HUDEP-2 (cell line): ENCODE measurements around the gene CREB3L4.

Experiments used
- DNase-seq, 76 experiments: peaks; one replicate each; lab custom pipeline; 2025; ENCODE audit not compliant: unreplicated experiment in 76 of 76; lab: John Stamatoyannopoulos, UW

Gene CREB3L4

DNA sequence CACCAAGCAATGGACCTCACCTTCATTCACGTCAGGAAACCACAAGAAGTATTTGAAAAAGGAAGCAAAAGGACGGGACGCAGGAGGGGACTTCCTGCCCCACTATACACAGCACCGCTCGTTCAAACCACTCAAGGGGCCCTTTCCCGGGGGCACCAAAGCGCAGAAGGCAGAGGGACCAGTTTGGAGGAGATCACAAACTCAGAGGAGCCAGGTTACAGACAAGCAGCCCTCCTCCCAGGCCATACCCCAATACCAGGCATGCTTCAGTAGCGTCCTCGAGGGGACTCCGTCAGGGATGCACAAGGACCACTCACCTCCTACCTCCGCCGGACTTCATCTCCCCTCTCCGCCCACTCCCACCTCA lies 10.0 kb upstream of the CREB3L4 start:
- DNase-seq, result no peak

DNA sequence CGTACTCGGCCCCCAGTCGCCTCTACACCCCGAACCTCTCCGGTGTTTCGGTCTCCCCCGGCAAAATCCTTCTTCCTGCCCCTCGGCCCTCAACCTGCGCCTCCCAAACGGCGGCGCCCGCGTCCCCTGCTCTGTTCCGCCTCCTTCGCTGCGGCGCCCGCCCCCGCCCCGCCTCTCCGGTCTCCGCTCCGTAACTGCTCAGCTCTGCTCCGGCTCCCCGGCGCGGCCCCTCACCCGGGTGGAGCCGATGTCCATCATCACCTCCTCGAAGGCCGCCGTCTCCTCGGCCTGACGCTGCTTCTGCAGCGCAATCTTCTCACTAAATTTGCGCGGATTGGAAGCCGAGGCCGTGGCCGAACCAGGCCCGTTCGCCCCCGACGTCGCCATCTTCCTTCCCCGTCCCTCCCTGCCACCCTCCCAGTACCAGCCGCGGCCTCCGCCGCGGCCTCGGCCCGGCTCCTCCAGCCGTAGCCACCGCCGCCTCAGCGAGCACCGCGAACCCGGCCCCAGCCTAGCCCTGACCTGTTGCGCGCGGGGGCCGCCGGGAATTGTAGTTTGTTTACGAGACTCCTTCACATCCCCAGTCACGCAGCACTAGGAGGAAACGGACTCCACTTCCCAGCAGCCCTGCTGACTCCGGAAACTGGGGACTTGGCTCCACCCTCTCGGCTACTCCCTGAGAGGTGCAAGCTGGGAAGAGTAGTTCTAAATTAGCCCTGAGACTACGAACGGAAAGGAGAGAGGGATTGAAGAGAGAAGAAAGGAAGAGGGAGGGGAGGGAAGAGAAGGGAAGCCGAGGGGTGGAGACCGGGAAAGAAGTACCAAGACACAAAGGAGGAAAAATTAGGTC lies 9.4 kb upstream of the CREB3L4 start, which contains the start of gene CRTC2:
Gene CRTC2, minus strand, starts transcription at position 502 of the 850 bp plus-strand sequence. Its CDS starts 115 bp downstream, at position 387.
- peak in 75 of 76 experiments; percentile 41 to 98 (median 94) for DNase-seq

DNA sequence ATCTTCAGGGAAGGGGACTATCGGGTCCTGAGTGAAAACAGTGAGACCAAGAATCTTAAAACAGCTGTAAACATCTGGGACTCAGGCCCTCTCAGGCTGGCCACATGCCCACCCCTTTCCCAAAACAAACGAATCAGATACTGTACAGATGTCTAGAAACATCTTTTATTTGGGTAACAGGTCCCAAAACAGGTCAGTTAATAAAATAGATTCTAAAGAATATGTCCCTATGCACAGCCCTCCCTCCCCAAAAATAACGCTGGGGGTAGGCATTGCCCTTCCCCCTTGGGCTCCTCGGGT lies 8.8 kb upstream of the CREB3L4 start:
- no peak for DNase-seq

DNA sequence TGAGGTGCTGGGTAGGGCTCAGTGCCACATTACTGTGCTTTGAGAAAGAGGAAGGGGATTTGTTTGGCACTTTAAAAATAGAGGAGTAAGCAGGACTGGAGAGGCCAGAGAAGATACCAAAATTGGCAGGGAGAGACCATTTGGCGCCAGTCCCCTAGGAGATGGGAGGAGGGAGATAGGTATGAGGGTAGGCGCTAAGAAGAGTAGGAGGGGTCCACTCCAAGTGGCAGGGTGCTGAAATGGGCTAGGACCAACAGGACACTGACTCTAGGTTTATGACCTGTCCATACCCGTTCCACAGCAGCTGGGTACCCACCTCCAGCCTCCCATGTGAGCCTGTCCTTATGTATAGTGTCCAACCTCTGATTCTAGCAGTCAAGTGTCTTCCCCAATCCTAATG lies 8.2 kb upstream of the CREB3L4 start:
- DNase-seq, result peak in 3 of 76 experiments; percentile 8 to 15 (median 12)

DNA sequence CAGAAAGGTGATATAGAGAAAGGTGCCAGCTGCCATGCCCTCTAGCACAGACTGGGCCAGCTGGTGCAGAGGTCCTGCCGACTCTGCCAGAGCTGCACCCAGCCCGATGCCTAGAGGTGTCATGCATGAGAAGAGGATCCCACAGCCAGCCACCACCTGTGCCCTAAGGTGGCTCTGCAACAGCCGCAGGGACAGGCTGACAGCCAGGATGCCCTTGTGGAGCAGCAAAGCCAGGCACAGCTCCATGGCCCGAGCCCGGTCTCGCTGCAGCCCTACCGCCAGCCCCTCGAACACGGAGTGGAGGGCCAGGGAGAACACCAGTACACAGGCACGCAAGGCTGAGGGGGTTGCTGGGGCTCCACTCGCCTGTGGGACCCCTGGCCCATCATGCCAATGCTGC lies 7.5 kb upstream of the CREB3L4 start:
- DNase-seq, result no peak

DNA sequence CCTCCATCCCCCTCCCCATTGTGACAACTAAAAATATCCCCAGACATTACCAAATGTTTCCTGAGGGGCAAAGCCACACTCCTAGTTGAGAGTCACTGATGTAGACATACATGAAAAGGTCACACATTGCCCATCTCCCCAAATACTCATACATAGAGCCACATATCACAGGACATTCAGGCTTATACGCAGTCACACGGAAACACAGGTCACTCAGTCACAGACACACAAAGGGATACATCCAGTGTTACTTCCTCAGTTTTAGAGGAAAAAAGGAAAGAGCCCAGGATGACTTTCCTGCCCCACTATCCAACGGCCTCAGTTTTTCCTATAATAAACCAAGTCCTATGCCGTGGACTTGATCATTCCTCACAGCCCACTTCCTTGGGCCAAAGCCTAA lies 6.3 kb upstream of the CREB3L4 start:
- no peak for DNase-seq

DNA sequence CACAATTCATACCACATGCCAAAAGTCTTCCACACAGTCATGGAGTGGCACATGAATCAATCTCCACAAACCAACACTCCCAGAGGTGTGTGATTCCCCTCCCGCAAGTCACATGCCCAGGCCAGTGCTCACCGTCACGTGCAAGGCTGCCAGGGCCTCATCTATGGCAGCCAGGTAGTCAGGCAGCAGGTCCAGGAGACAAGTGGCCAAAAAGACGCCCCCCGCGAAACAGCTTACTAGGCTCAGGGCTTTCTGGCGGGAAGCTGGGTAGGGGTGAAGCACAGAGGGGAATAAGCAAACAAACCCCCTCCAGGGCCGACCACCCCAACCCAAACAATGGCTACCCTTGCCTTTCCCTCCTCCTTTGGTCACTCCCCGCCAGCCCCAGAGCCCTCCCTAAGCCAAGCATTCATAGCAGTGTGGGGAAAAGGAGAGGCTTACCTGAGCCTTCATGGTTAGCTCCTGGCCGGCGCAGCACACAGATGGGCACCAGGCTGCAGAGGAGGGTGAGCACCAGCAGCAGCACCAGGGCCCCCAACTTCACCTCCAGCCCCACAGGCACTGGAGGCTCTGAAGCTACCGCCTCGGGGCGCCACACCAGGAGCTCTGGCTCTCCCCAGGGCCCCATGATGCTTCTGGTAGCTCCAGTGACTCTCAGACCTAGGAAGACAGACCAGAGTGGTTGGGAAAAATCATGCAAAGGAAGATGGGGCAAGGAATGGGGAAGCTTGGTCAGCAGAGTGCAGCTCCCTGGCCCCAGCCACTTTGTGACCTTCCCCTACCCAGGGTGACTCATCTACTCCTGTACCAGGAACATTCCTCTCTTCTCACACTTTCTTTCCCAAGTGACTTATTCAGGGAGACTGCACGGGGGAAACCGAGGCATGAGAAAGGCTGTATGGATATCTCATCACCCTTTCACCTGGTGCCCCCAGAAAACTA lies 5.3 kb upstream of the CREB3L4 start:
- no peak for DNase-seq

DNA sequence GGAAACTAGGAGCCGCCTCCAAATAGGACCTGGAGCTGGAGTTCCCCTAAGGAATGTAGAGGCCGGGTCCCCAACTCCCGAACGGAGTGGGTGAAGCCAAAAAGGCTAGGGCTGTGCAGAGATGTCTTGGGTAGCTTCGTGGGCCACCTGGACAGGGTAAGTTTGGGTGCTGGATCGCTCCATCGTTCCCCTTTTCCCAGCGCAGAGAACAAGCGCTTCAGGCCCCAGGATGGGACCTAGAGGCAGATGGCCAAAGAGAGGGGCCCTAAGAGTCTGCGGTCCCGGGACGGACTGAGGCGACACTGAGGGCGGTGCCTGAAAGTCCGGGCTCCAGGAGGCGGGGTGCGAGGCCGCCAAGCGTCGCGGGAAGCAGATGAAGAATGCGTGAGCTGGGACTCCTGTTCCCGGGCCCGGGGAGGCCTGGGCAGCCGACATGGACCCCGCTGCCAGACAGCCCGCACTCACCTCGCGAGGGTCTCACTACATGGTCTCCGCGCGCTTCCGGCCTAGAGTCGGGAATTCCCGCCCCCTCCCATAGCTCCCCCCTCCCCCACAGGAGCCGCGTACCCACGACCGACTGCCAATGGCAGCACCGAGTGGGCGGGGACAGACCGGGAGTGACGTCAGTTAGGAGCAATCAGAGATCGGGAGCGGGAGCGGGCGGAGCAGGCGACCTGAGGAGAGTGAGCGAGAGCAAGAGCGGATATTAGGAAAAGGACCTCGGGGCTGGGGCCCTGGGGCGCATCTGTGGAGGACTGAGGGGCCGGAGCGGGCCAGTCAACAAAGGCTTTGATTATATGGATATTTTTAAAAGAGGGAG lies 4.5 kb upstream of the CREB3L4 start, which contains the start of gene SLC39A1:
Gene SLC39A1, minus strand, starts transcription at position 508 of the 820 bp plus-strand sequence. CDS start 822 bp downstream, outside the sequence.
- peak in 75 of 76 experiments; percentile 46 to 98 (median 93) for DNase-seq

DNA sequence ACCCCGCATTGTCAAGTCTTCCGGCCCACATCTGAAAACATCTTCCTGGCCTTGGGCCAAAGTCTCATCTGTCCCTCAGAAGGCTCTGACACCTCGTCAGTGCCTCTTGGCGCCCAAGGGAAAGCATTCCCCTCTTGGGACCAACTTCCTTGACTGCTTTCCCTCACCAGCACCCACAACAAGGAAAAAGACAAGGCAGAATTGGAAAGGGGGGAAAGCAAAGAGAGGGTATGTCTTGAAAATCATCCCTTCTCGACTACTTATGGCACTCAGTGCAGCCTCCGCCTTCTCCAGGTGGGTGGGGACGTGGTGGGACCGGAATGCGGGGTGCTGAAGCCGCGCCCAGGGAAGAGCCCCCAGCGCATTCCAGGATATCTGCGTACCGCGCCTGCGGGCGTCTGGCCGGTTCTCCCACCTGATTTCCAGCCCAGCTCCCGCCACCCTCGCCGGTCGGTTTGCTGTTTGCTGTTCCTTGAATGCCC lies 3.8 kb upstream of the CREB3L4 start:
- peak in 7 of 76 experiments; percentile 34 to 89 (median 64) for DNase-seq

DNA sequence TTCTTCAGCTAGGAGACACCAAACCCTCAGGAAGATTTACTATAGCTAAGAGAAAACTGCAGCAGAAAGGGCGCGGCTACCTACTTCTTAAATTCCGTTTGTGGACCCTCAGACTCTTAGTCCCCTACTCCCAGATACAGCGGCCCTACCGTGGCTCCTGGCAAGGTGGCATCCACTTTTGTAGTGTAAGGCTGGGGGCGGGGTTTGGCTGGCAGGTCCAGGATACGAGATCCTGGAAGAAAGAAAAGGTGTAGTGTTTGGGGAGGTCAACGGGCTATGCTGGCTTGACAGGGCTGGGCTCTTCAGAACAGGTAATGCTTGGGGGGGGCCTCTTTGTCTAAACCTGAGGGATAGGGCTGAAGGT lies 280 bp downstream of the CREB3L4 start:
- DNase-seq, result peak in 5 of 76 experiments; percentile 13 to 55 (median 20)

DNA sequence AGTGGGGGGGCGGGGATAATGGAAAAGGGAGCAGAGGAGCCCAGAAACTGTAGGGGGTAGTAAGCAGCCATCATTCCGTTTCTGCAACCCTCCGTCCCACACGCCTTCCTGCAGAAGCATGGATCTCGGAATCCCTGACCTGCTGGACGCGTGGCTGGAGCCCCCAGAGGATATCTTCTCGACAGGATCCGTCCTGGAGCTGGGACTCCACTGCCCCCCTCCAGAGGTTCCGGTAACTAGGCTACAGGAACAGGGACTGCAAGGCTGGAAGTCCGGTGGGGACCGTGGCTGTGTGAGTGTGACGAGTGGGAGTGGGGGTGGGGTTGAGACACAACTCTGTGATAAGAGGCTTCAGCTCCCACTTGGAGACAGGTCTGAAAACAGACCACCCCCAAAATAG lies 706 bp downstream of the CREB3L4 start:
- DNase-seq, result peak in 1 of 76 experiments; percentile 14

DNA sequence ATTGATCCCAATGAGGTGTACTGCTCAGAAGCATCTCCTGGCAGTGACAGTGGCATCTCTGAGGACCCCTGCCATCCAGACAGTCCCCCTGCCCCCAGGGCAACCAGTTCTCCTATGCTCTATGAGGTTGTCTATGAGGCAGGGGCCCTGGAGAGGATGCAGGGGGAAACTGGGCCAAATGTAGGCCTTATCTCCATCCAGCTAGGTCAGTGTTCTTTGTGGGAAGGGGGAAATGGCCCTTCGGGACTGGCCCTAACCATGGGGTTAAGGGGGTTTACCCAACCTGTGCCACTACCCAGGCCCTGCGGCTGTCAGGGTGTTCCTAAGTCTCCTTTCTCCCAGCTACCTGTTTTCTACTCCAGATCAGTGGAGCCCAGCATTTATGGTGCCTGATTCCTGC lies 1.3 kb downstream of the CREB3L4 start:
- DNase-seq, result no peak

DNA sequence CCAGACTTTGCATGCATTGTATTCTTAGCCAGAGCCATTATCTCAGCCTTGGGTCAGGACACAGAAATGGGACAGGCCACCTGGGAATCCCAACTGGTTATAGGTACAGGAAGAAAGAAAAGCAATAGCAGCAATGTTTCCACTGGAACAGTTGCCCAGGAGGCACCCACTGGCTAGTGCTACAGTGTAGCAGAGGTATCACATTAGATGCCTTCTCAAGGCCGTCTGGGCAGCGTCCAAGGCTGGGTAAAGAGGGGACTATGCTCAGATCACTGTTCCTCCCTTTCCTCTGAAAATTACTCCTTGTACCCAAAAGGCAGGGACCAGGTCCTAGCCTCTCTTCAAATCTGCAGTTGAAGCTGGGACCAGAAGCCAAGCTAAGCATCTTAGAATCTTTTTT lies 2.6 kb downstream of the CREB3L4 start:
- DNase-seq, result no peak

DNA sequence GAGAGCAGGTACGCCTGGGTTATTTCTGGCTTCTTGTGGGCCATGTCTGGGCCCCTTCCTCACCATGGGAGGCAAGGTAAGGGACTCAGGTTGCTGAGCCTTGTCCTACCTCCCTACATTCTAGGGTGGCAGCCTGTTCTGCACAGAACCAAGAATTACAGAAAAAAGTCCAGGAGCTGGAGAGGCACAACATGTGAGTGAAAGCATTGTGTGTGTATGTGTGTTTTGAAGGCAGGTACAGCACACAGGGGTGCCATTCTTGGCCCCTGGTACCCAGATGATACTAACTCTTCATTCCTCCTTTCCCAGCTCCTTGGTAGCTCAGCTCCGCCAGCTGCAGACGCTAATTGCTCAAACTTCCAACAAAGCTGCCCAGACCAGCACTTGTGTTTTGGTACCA lies 5.4 kb downstream of the CREB3L4 start:
- DNase-seq, result no peak

DNA sequence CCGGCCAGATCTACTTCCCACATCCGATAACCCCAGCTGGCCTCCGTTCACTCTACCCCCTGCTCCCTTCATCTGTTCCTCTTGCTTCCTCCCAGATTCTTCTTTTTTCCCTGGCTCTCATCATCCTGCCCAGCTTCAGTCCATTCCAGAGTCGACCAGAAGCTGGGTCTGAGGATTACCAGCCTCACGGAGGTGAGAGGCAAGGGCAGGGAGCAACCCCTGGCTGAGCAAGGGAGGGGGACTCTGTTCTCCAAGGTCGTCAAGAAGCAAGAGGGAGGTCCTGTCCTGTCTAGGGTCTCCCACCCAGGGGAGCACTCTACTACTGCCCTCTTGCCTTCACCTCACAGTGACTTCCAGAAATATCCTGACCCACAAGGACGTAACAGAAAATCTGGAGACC lies 5.8 kb downstream of the CREB3L4 start:
- DNase-seq, result no peak

DNA sequence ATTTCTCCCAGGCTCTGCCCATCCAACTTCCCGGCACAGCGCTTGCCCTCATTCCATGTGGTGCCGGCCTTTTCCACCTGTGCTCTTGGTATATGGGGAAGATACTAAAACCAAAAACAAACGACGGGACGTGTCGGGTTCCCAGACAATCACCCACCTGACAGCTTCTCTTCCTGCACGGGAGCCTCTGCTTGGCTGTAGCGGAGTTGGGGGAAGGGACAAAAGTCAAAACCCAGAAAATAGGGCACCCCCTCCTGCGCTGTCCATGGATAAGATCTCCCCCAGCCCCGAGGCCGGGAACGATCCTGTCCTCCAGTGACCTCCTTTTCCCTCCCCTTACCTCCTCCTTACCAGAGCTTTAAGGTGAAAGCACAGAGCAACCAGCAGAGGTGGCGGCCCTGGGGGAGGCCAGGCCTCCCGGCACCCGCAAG lies 9.1 kb downstream of the CREB3L4 start:
- DNase-seq, result peak in 9 of 76 experiments; percentile 12 to 55 (median 25)

DNA sequence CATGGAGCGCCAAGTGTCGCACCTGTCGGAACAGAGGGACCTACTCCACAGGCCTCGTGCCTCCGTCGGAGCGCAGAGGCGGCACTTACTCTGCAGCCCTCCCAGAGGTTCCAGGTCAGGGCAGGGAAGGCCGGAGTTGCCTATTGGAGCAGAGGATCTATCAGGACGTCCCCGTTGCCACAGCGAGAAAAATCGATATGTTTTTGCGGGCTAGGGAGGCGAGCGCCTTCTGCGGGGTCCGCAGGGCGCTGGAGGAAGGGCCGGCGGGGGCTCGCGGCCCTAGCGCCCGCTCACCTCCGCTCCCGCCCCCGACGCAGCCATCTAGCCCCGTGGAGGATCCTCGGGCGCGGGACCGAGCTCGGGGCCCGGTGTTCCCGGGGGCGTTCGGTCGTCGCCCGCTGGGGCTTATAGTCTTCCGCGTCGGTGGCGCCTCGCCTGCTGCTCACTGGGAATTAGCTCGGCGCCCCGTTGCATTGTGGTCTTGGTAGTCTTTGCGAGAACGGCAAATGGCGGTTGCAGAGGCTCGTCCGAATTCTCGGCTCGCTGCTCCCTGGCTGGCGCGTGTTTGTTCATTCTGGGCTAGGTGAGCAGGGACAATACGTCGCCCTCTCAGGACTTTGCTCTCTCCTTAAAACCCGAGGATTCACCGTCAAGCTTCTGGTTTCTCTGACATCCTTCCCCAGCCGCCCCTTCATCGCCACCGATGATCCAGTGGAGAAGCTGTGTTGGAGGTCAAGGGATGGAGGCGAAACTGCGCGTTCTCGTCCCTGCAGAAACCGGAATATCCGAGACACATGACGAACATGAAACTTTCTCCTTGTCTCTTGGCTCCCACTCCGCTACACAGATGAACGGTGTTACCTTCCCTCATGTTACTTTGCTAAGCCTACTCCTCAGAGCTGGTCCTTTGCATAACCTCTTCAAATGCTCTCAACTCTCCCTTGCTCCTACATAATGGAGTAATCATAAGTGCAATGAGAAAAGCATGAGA lies 9.8 kb downstream of the CREB3L4 start, which contains the start of gene JTB:
Gene JTB, minus strand, starts transcription at position 425 of the 991 bp plus-strand sequence. Its CDS starts 422 bp downstream, at position 3.
- peak in 70 of 76 experiments; percentile 26 to 83 (median 66) for DNase-seq

DNA sequence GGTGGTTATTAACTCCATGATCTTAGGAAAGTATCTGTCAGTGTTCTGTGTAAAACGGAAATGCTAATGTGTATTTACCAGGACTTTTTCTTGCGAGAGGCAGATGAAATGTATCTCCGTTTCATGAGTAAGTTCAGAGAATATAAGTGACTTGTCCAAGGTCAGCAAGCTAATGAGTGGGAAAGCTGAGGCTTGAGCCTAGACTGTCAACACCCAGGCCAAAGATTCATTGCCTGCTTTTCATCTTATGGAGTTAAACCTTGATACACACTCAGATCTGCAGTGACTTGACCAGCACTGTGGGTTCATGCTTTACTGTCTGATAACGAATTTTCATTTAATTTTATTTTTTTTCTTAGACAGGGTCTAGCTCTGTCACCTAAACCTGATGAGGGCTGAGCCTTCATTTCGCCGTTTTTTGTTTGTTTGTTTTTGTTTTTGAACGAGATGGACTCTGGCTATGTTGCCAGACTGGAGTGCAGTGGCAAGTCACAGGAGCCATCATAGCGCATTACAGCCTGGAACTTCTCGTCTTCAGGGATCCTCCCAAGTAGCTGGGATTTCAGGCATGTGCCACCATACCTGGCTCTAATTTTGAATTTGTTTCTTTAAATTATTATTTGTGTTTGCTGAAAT lies 10.7 kb downstream of the CREB3L4 start:
- DNase-seq, result peak in 2 of 76 experiments; percentile 31 to 34
